GM19239 (cell line): ENCODE results near the gene SAMD8.
A peak's percentile ranks its signal among the peaks of the same experiment; 100 is the strongest.

Experiments used
- DNase-seq: peaks from one replicate; pipeline ENCODE4 v3.0.0; 2011; ENCODE audit warnings: low spot score; ENCODE audit not compliant: insufficient read length
- FAIRE-seq: peaks from 2 replicates; lab custom pipeline; 2011; peaks lifted over from hg19 to GRCh38; lab: Jason Lieb, UNC

SAMD8 gene

DNA sequence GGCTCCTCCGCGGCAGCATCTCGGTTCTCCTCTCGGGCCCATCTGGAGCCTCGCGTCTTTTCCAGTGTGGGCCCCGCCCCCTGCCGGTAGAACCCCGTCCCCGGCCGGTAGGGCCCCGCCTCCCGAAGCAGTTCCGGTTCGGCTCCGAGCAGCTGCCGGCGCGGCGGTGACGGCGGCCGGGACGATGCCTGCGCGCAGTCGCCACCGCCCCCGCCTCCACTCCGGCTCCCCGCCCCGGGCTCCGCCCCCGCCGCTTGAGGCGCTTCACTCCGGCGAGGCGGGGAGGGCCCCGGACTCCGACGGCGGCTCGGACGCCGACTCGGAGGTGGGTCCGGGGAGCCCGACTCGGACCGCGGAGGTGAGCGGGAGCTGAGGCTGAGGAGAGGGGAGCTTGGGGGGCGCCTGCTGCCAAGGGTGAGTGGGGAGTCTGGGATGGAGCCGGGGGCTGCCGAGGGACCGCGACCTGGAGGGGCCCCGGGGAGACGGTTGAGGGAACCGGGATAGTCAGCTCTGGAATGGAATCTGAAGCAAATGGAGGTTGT, at the start of gene SAMD8:
Gene SAMD8, plus strand, starts transcription at position 292 of the 542 bp plus-strand sequence. CDS start 38,873 bp downstream, outside the sequence.
- FAIRE-seq (no peak), DNase-seq (peak; percentile 98)

DNA sequence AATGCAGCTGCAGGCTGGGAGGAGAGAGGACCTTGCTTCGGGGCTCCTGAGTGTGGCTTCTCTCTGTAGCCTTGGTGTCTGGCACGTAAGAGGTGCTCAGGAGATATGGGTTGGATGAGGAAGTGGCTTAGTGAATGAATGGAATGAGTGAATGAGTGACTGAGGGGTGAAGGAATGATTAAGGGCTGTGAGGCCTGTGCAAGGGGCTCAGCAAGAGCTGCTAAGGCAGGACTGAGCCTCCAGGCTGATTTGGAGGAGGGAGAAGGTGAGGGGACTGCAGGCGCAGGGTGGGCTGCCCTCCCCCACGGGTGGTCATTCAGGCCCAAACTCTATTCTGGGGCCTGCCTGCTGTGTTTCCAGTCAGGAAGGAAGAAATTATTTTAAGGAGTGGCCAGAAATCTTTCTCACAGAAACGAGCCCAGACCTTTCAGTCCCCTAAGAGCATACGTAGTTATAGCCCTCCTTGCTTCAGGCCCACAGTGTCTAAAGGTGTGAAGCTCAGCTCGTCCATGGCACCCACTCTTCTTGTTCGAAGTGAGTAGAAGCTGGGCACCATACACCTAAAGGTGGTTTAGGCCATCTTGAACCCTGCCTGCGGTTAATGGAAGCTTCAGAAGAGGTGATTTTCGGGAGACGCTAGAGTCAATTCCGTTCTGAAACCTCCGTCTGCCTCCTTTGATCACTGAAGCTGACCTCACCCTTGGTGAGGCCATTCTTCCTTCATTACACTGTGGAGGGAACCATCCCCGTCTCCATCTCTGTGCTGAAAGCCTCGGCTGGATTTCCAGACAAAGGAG, 49.5 kb upstream of the SAMD8 start:
- no peak for FAIRE-seq
- no peak for DNase-seq

DNA sequence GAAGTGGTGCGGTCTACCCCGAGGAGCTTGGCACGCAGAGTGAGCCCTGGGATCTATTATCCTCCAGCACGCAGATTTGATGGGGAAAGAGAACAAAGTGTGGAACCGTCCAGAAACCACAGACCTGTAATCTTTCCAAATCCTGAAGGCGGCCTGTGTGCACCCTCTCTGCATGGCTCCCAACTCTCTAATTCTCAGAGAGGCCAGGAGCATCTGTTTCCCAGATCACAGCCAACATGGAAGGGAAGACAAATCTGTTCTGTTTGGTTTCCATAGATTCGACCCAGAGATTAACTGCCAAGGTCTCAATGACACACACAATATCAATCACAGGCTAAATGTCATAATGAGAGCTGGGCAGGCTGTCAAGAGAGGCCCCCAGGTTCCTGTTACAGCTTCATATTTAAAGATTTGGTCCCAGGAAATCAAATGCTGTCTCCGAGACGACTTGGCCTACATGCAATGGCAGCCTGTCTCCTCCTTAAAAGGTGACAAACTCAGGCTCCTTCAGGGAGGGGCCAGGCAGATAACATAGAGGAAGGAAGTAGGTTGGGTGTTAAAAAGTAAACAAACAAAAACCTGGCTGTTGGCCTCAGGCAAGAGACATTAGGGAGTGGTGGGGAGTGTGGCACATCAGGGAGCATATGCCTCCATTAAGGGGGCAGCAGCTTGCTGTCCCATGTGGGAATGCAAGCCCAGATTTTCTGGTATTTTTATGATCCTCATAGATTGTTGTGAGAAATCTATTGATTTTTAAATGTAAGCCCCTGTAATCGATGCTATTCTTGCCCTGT, 48.8 kb upstream of the SAMD8 start:
- FAIRE-seq (no peak), DNase-seq (no peak)

DNA sequence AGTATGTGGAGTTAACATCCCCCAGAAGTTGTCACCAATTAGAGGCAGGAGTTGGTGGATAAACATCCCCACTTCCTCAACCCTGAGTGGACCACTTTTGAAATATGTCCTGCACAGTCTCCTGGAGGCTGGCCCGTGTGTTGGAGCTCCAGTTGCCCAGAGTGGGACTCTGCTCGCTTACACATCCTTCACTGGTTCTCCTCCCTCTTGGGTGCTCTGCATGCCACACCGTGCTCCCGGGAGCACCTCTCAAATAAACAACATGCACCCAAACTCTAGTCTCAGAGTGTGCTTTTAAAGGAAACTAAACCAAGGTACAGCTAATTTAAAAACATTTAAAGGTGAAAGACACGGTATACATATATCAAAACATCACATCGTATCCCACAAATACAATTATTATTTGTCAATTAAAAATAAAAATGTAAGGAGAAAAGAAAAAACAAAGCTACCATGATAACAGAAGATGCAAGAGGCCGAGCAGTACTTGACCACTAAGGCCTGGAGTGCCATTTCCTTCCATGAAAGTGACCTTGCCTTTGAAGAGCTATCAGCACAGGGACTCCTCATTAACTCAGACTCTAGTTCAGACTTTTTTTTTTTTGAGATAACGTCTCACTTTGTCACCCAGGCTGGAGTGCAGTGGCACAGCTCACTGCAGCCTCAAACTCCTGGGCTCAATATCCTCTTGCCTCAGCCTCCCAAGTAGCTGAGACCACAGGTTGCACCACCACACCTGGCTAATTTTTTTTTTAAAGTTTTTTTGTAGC, 47.8 kb upstream of the SAMD8 start:
- FAIRE-seq (no peak), DNase-seq (no peak)

DNA sequence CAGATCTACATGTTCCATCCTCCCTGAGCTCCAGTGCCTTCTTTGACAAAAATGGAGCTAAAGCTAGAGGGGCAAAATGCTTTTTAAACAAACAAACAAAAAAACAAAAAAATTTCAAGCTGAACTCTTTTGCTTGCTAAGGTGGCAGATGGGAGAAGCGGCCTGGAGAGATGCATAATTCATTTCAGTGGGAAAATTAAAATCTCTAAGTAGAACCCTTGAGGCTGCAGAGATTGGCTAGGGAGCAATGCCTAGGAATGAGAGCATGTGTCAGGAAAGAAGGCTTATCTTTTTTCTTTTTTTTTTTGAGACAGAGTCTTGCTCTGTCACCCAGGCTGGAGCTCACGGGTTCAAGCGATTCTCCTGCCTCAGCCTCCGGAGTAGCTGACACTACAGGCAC, 46.4 kb upstream of the SAMD8 start:
- FAIRE-seq (no peak), DNase-seq (no peak)

DNA sequence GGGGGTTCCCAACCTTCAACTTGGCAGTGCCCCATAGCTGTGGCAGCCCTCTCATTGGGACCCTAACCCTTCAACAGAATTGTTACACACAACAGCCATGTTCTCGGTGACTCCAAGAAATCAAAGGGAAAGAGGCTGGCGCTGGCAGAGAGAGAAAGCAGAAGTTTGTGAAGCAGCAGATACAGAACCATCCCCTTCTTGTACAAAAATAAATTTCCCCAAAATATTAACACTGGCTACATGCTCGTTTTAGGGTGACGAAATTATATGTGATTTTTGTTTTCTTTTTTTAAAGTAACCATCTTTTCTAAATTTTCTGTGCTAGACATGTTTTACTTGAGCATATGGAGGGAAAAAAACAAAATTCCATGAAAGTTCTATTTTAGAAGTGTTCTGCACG, 45.2 kb upstream of the SAMD8 start:
- FAIRE-seq (no peak), DNase-seq (no peak)

DNA sequence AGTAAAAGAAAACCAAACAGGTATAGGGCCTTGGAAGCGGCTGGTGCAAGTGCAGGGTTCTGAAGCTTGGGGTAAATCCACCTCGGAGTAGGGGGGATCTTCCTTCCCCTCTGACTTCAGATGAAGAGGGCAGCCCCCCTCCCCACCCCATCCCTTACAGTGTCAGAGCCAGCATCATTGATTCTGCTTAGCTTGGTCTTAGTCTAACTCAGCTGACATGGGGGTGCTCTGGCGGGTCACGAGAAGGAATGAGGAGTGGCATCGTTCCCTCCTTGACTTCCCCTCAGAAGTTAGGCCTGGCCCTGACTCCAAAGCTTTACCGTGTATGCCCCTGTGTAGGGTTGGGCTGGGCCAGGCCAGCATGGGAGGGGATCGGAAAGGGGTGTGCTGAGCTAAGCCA, 44.2 kb upstream of the SAMD8 start:
- no peak for DNase-seq
- FAIRE-seq: no peak

DNA sequence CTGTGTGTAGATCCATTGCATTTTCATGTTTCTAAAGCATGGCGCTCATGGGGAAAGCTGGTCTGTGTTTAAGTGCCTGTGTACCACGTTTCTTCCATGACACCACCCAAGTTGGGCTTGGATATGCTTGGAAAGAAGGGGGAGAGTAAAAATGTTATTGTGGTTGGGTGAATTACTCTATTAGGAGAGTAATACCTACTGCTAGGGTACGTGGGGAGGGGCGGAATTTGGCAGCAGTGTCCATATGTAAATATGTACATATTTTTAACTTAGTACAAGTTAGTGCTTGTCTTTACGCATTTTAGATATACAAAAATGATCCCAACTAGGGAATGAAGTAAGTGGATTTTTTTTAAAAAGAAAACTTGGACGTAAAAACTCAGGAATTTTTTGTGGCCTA, 42.9 kb upstream of the SAMD8 start:
- FAIRE-seq (no peak), DNase-seq (no peak)

DNA sequence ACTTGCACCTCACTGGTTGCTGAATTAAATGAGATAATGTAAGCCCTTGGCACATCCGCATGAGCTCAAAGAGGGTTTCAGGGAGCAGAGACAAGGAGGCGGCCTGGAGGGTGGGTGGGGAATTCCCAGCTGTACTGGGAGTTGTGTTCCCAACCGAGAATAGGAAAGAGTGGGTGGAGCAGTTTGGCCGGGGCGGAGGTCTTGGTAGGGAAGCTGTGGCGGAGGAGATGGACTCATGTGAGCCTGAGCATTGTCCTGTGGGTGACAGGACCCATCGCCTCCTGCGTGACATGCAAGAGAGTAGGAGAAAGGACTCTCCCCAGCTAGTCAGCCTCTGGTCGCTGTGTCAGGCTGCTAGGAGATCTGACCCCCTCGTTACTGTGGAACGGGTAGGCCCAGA, 41.0 kb upstream of the SAMD8 start:
- no peak for FAIRE-seq
- no peak for DNase-seq

DNA sequence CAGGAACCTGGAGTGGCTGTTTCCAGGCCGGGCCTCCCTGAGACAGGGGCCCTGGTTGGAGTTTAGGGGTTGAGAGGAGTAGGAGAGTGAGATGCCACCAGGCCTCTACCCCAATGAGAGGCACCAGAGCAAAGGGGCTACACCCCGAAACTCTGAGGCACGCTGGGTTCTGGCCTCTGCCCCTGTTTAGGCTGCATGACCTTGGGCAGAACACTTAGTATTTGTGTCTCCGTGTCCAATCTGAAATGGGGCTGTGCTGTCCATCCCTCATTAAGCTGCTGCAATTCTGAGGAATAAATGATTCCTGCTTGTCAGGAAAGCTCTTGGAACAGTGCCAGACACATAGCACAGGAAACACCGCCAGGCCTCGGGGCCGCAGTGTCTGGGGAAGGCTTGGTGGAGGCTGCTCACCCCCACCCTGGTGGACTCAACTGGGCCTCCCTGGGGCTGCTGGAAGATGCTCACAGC, 40.5 kb upstream of the SAMD8 start:
- DNase-seq (no peak), FAIRE-seq (no peak)

DNA sequence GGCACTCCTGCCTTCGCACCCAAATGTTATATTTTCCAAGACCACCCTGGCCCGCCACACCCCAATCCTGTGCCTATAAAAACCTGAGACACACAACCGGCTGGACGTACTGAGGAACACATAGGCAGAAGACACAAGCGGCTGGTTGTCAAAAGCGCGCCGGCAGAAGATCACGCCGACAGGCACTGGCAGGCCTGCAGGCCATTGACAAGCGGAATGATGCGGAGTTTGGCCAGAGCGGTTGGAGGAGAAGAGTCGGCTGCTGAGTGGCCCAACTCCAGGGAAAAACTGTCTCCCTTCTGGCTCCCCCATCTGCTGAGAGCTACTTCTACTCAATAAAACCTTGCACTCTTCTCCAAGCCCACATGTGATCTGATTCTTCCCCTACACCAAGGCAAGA, 39.7 kb upstream of the SAMD8 start:
- FAIRE-seq: no peak

DNA sequence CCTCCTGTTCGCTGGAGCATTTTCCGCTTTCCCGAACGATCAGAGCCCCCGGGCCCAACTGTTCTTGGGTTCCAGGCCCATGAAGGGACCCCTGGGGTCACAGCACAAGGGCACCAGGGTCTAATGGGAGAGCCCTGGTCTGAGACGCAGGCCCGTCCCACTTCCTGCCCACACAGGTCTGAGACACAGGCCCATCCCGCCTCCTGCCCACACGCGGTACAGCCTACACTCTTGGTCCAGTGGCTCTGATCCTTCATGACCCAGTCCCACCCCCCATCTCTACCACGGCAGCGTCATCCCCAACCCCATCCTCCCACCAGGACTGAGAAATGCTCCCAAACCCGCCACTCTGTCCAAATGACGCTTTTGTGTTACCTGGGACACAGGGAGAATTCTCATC, 38.7 kb upstream of the SAMD8 start:
- DNase-seq: no peak
- FAIRE-seq: no peak

More for the DNA sequence above, 39.7 kb upstream of the SAMD8 start:
- DNase-seq: no peak

DNA sequence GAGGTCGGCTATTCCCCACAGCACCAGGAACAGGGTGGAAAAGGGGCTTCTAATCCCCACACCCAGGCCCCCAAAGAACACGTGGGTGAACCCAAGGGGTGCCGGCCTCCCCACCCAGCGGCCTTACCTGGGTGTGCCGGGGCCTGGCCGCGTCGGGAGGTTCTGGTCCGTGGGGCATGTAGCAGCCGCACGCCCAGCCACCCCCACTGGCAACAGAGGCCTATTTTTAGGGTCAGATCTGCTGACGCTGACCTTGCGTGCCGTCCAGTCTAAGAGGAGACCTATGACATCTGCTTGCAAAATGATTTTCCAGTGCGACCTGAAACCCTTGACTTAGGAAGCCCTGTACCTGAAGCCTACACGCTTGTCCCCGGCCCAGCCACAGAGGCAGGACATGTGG, 38.0 kb upstream of the SAMD8 start:
- DNase-seq: no peak
- FAIRE-seq: no peak

DNA sequence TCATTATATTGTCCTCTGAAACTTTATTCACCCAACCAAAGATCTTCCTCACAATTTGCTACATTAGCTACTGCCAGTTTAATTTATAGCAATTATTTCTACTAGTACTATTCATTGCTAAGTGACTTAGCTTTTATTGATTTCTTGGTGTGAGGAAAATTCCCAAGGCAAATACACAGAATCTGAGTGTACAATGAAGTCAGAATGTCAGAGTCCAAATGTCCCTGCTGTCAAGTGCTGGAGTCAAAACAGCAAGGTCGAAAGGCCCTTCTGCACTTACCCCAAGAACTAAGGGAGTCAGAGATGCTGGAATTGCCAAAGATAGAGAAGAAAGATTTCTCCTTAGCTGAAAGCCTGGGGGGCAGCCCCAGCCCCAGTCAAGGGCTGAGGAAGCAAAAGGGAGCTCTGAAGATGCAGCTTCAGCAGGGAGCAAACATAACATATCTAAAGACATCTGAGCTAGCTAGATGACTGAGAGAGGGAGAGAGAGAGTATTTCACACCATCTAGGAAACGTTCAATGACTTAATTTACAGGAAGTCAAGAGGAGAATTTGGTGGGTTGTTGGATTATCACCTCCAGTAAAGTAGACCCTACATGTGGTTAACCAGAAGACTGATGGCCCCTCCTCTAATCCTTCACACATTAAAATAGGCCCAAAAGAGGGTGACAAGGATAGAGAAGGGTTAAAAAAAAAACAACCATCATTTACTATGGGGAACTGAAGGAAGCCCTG, 36.6 kb upstream of the SAMD8 start:
- DNase-seq (no peak), FAIRE-seq (no peak)

DNA sequence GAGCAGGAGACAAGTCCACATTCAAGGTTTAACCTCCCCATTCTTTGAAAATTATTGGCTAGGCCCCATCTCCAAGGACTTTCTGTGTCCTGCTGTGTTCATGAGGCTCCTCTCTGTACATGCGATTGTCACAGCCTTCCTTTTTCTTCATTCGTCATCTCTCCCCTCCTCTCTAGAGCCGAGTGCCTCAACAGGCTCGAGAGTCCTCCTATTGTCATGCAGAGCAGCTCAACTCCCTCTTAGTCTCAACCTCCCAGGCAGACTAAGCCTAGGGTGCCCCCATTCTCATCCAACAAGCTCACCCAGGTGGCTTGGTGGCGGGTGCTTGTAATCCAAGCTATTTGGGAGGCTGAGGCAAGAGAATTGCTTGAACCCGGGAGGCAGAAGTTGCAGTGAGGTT, 35.1 kb upstream of the SAMD8 start:
- FAIRE-seq (no peak), DNase-seq (no peak)

DNA sequence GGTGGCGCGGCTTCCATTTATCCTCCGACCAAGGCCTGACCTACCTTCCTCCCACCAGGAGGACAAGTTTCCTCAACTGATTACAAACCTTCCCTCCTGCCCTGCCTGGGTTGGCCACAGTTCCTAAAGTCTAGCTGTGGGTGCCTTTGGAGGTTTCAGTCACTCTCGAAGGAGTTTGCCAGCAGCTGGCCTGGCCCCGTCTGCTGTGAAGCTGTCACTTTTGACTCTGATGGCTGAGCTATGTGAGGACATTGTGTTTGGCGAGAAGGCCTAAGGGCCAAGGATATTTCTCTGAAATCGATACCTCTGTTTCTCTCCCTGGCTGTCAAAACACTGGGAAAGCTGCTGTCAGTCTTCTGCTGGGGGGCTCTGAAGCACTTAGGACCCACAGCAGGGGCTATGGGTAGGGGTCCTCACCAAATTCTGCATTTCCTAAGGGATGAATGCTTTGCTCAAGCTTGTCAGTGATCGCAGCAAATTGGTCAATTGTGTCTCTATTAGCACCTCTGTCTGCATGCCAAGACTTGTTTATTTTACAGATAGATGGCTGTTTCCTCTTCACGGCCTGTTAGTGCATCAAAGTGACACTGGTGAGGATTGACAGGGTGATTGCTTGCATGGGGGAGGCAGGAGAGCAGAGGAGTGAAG, 31.9 kb upstream of the SAMD8 start:
- FAIRE-seq: no peak
- DNase-seq: no peak

DNA sequence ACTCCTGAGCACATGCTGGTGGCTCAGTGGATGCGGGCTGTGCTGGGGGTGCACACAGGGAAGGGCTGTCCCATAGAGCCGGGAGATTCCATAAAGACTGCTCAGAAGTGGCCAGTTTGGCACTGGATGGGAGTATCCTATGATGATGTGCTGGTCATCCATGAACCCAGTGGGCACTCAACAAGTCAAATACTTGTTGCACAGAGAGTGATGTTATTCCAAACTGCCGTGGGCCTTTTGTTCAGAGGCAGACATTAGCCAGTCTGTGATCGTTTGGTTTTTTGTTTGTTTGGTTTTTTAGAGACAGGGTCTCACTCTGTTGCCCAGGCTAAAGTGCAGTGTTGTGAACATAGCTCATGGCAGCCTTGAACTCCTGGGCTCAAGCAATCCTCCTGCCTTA, 30.9 kb upstream of the SAMD8 start:
- no peak for DNase-seq
- FAIRE-seq: no peak

DNA sequence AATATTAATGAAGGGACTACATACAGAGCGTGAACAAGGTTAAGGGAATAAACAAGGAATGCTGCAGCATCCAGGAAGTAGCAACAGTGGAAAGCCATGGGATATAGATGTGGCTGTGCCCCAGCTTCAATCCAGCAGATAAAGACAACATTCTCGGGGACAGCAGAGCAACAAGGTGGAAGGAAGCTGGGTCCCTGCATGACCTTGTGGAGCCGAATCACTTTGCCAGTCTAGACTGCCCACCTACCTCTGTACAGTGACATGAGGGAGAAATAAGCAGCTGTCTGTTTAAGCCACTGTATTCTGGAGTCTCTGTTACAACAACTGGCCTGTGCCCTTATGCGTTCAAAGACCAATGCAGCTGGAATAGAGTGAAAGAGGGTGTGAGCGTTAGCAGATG, 30.1 kb upstream of the SAMD8 start:
- DNase-seq (no peak), FAIRE-seq (no peak)
